K562 (cell line): ENCODE measurements around the gene FGD1. TPM values are rescaled to one million over a fixed set of nuclear protein-coding genes. Genes with fewer than 3 reads are reported as not detected.

Source experiments
- ATAC-seq: fragments of 200-7000 bp; cut with Tn5 transposase; 3 replicates; pipeline ENCODE4 v1.9.1; 2020; ENCODE audit warnings: moderate library complexity
- BruUV-seq: library from RNA; stranded (reverse); fragments of 400-500 nt; replicated peaks from 2 replicates; lab custom pipeline; 2021; lab: Mats Ljungman, UMichigan
- CTCF ChIA-PET: fragments of 300-600 bp; formaldehyde crosslinking; extraction: SDS; loops from one replicate; lab custom pipeline; 2021; ENCODE audit warnings: low intra/inter-chr PET ratio; lab: Yijun Ruan, JAX
- POLR2A ChIA-PET: fragments of 300-600, 350-650 bp; sonication (Branson Sonifier 250); formaldehyde crosslinking; extraction: SDS; loops from one replicate; lab custom pipeline; 2021; ENCODE audit warnings: antibody characterized with exemption, inconsistent platforms; lab: Yijun Ruan, JAX
- DNase-seq, 4 experiments: peaks; one replicate each; pipeline versions ENCODE4 v3.0.0 to v3.0.0-alpha.2; 2011 to 2018; ENCODE audit warnings: low spot score in 3 of 4, mixed read lengths in 3 of 4; ENCODE audit errors: extremely low read depth in 1 of 4
- FAIRE-seq: peaks from 2 replicates; lab custom pipeline; 2011; peaks lifted over from hg19 to GRCh38; lab: Jason Lieb, UNC
- H2AFZ ChIP-seq: 2 replicates; pipeline ENCODE4 v1.6.0; 2011; ENCODE audit warnings: low read depth, low read length, control low read depth, inconsistent platforms
- H3K27ac ChIP-seq: fragments of 200-600 bp; 3 replicates; pipeline ENCODE4 v1.8.0; 2011; ENCODE audit warnings: low read depth, mild to moderate bottlenecking, control low read depth, inconsistent platforms, low read length, moderate library complexity, mixed read lengths; ENCODE audit errors: extremely low read depth
- H3K27me3 ChIP-seq, 2 experiments: fragments of 300-600 bp in 1 of 2; 2 replicates in 1 of 2; 3 replicates in 1 of 2; pipeline versions ENCODE4 v1.6.0 to v1.8.0; 2011; ENCODE audit warnings: inconsistent platforms in 2 of 2, low read length in 2 of 2, mild to moderate bottlenecking in 1 of 2, mixed read lengths in 1 of 2, moderate library complexity in 1 of 2; ENCODE audit not compliant: control insufficient read depth in 2 of 2, insufficient read depth in 2 of 2
- H3K36me3 ChIP-seq: fragments of 300-600 bp; 3 replicates; pipeline ENCODE4 v1.8.0; 2011; ENCODE audit warnings: mild to moderate bottlenecking, low read length, inconsistent platforms; ENCODE audit not compliant: control insufficient read depth, insufficient read depth
- H3K4me1 ChIP-seq, 2 experiments: fragments of 200-600 bp in 1 of 2; replicated peaks in 1 of 2; 2 replicates in 1 of 2; 3 replicates in 1 of 2; pipeline versions ENCODE4 v1.5.1 to v1.8.0; 2011; ENCODE audit warnings: inconsistent platforms in 2 of 2, low read length in 2 of 2, mild to moderate bottlenecking in 1 of 2, mixed read lengths in 1 of 2, moderate library complexity in 1 of 2; ENCODE audit not compliant: control insufficient read depth in 2 of 2, insufficient read depth in 2 of 2
- H3K4me2 ChIP-seq: 2 replicates; pipeline ENCODE4 v1.6.1; 2011; ENCODE audit warnings: low read length, control low read depth, inconsistent platforms, mixed read lengths; ENCODE audit not compliant: insufficient read depth
- H3K4me3 ChIP-seq: fragments of 200-600 bp; sonication (generic), shearing (Covaris generic); 2 replicates; pipeline ENCODE4 v1.5.1; 2016; ENCODE audit warnings: control low read depth, inconsistent platforms
- H3K79me2 ChIP-seq: fragments of 200-600 bp; 3 replicates; pipeline ENCODE4 v1.8.0; 2011; ENCODE audit warnings: low read length, inconsistent platforms; ENCODE audit not compliant: control insufficient read depth, insufficient read depth
- H3K9ac ChIP-seq, 2 experiments: 2 replicates each; pipeline versions ENCODE4 v1.6.0 to v1.6.1; 2011; ENCODE audit warnings: low read depth in 2 of 2, low read length in 2 of 2, control low read depth in 1 of 2, inconsistent platforms in 1 of 2, mild to moderate bottlenecking in 1 of 2, mixed read lengths in 1 of 2; ENCODE audit not compliant: insufficient read depth in 1 of 2
- H3K9me1 ChIP-seq: one replicate; pipeline ENCODE4 v1.6.0; 2011; ENCODE audit warnings: inconsistent platforms, mild to moderate bottlenecking, low read length, moderate library complexity; ENCODE audit not compliant: control insufficient read depth, insufficient read depth
- H3K9me3 ChIP-seq: replicated peaks from 2 replicates; pipeline ENCODE4 v1.5.1; 2011; ENCODE audit warnings: low read depth, low read length, inconsistent platforms; ENCODE audit not compliant: control insufficient read depth, insufficient read depth
- H4K20me1 ChIP-seq: replicated peaks from 2 replicates; pipeline ENCODE4 v1.6.1; 2011; ENCODE audit warnings: low read length, inconsistent platforms, mixed read lengths; ENCODE audit not compliant: control insufficient read depth, insufficient read depth
- ARID1B ChIP-seq: fragments of 450-650 bp; IDR thresholded peaks from 2 replicates; pipeline ENCODE4 v1.6.1; 2016; ENCODE audit warnings: antibody characterized with exemption, mild to moderate bottlenecking, inconsistent platforms
- BCOR ChIP-seq: fragments of 450-650 bp; IDR thresholded peaks from 2 replicates; pipeline ENCODE4 v1.6.1; 2016
- DPF2 ChIP-seq: fragments of 450-650 bp; IDR thresholded peaks from 2 replicates; pipeline ENCODE4 v1.6.1; 2016
- ELF4 ChIP-seq: fragments of 450-650 bp; formaldehyde crosslinking; IDR thresholded peaks from 2 replicates; pipeline ENCODE4 v1.4.0; 2022; ENCODE audit warnings: missing genetic modification characterization
- JUNB ChIP-seq: fragments of 450-650 bp; formaldehyde crosslinking; conservative IDR thresholded peaks from 2 replicates; pipeline ENCODE4 v1.4.0; 2020; ENCODE audit warnings: mild to moderate bottlenecking
- NCOA1 ChIP-seq: fragments of 450-650 bp; IDR thresholded peaks from 2 replicates; pipeline ENCODE4 v1.6.1; 2016; ENCODE audit warnings: low read depth
- NEUROD1 ChIP-seq: fragments of 150-350 bp; IDR thresholded peaks from 2 replicates; pipeline ENCODE4 v1.6.1; 2014; ENCODE audit warnings: borderline replicate concordance, low read length, low read depth; ENCODE audit not compliant: partially characterized antibody
- NFATC3 ChIP-seq: fragments of 450-650 bp; IDR thresholded peaks from 2 replicates; pipeline ENCODE4 v1.6.1; 2017; ENCODE audit warnings: mild to moderate bottlenecking
- PHF20 ChIP-seq: fragments of 450-650 bp; IDR thresholded peaks from 2 replicates; pipeline ENCODE4 v1.6.1; 2018; ENCODE audit not compliant: partially characterized antibody
- RBBP5 ChIP-seq: fragments of 200-600 bp; sonication (generic); IDR thresholded peaks from 2 replicates; pipeline ENCODE4 v1.6.1; 2012; ENCODE audit warnings: borderline replicate concordance, mild to moderate bottlenecking, low read length, control low read depth, inconsistent platforms; ENCODE audit not compliant: insufficient read depth, poor library complexity, severe bottlenecking
- RCOR1 ChIP-seq, 2 experiments: IDR thresholded peaks; 2 replicates each; pipeline ENCODE4 v1.6.1; 2012; ENCODE audit warnings: low read depth in 2 of 2, low read length in 2 of 2, borderline replicate concordance in 1 of 2, improper control_type of control experiment in 1 of 2
- SAP30 ChIP-seq: fragments of 200-600 bp; sonication (generic); IDR thresholded peaks from 2 replicates; pipeline ENCODE4 v1.6.1; 2012; ENCODE audit warnings: borderline replicate concordance, low read depth, mild to moderate bottlenecking, moderate library complexity, low read length, control low read depth, inconsistent platforms; ENCODE audit not compliant: insufficient read depth, poor library complexity, severe bottlenecking
- TAF15 ChIP-seq: fragments of 200-400 bp; formaldehyde crosslinking; IDR thresholded peaks from 2 replicates; pipeline ENCODE4 v1.6.1; 2017; ENCODE audit warnings: mild to moderate bottlenecking, low read depth, low read length, moderate library complexity
- TARDBP ChIP-seq: fragments of 450-650 bp; IDR thresholded peaks from 2 replicates; pipeline ENCODE4 v1.6.1; 2016
- ZNF431 ChIP-seq: sonication (generic); formaldehyde crosslinking; IDR thresholded peaks from 2 replicates; pipeline ENCODE4 v1.8.0; 2022; ENCODE audit warnings: mild to moderate bottlenecking, missing genetic modification reagents
- WGBS: fragments of 100-300 bp; shearing (Covaris generic); methylation state at CpG from one replicate; pipeline ENCODE4 v1.1.6; 2016; ENCODE audit warnings: low coverage, mixed read lengths; ENCODE audit not compliant: insufficient coverage; ENCODE audit errors: missing lambda C conversion rate; 5-methylcytosine and 5-hydroxymethylcytosine counted together
- in situ Hi-C: fragments of 300-500 bp; cut with MboI; formaldehyde crosslinking; loops from 4 replicates; pipeline ENCODE4 v1.15.0; 2018; ENCODE audit warnings: inconsistent platforms, mixed read lengths
- intact Hi-C: fragments of 100-400 bp; cut with micrococcal nuclease; formaldehyde crosslinking; loops from 2 replicates; pipeline ENCODE4 v1.14.2; 2022
- polyA plus RNA-seq, 8 experiments: library from polyadenylated mRNA; depleted of rRNA in 4 of 8; stranded (reverse) in 5 of 8; unstranded in 3 of 8; fragments of >200 nt; fragmentation: Nextera tagmentation in 2 of 8; fragmentation: Illumina TruSeq in 1 of 8; extraction: Ambion mirVana in 2 of 8; extraction: Trizol in 1 of 8; gene quantifications; 2 replicates each; pipeline versions ENCODE4 v1.2.1 to v1.2.3, GENCODE V29; 2011 to 2014; ENCODE audit warnings: inconsistent platforms in 1 of 8, missing spikeins in 1 of 8
- total RNA-seq, 7 experiments: library from RNA; depleted of rRNA in 6 of 7; stranded (reverse); fragments of >200 nt in 6 of 7; fragmentation: Illumina TruSeq in 2 of 7; extraction: Trizol in 2 of 7; gene quantifications; 2 replicates each; pipeline versions ENCODE4 v1.2.1 to v1.2.3, GENCODE V29; 2011 to 2021; ENCODE audit warnings: low replicate concordance in 1 of 7
- TF ChIP-seq, protein P1 (sequence below): fragments of 250-450 bp; sonication (Bioruptor Pico); IDR thresholded peaks from 2 replicates; pipeline ENCODE4 v1.5.1; 2021; ENCODE audit warnings: mild to moderate bottlenecking
- TF ChIP-seq, protein P2 (sequence below), 3 experiments: IDR thresholded peaks in 2 of 3; conservative IDR thresholded peaks in 1 of 3; 2 replicates each; pipeline ENCODE4 v1.5.1; 2011 to 2012; ENCODE audit warnings: low read length in 3 of 3, mild to moderate bottlenecking in 3 of 3, control low read depth in 2 of 3, improper control_type of control experiment in 1 of 3, inconsistent platforms in 1 of 3, low read depth in 1 of 3, mixed read lengths in 1 of 3, moderate library complexity in 1 of 3; ENCODE audit not compliant: insufficient read depth in 2 of 3
- TF ChIP-seq, protein P3 (sequence below): conservative IDR thresholded peaks from 2 replicates; pipeline ENCODE4 v1.6.1; 2011; ENCODE audit warnings: low read depth, mild to moderate bottlenecking, low read length; ENCODE audit not compliant: control insufficient read depth

FGD1 gene
- total and polyA plus RNA-seq, 9 of the 15 experiments (the other 6 are each of a cell fraction or from before 2014, with no cell fraction given), result 0.01 to 0.09 (median 0.04) TPM; not detected in 2

DNA sequence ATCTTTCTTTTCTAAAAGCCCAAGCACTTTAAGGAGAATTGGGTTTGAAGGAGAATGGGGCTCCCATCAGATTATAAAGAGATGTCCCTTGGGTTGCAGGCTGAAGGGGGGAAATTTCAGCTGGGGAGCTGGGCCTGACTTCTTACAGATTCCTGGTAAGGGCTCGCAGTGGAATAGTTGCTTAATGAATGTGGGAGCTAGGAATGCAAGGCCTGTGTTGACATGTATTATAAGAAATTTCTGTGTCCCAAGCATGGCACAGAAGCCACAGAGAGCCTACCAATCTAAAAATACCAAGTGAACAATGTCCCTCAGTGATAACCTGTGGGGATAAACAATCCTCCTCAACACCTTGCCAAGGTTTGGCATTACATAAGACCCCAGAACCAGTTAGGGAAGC is 98.9 kb downstream of the FGD1 start:
- no peak overlapping the region for H3K4me2 ChIP-seq
- CTCF ChIA-PET, result no interaction called here
- no peaks in the 10 kb centered on the region for H3K79me2 ChIP-seq
- no peak for DNase-seq
- H3K4me1 ChIP-seq, result no peaks in the 10 kb centered on the region
- ATAC-seq, result no peak
- WGBS, result 13% methylated on average over 1 of the region's 1 CpG
- no peaks in the 10 kb centered on the region for H3K9me3 ChIP-seq
- intact Hi-C loops, result no loop called here
- TF ChIP-seq NCOA1, result no peak
- no peak for TF ChIP-seq ELF4 (CRISPR knock-in tag)
- TF ChIP-seq DPF2, result no peak
- no peak for TF ChIP-seq RCOR1 (IDR thresholded peaks at IDR 0.05; ENCODE audit: borderline replicate concordance in 1 of 2, low read depth in 2 of 2, low read length in 2 of 2)
- no peak for TF ChIP-seq PHF20
- TF ChIP-seq RBBP5, result no peak
- no peak for TF ChIP-seq SAP30
- TF ChIP-seq, protein P1, sequence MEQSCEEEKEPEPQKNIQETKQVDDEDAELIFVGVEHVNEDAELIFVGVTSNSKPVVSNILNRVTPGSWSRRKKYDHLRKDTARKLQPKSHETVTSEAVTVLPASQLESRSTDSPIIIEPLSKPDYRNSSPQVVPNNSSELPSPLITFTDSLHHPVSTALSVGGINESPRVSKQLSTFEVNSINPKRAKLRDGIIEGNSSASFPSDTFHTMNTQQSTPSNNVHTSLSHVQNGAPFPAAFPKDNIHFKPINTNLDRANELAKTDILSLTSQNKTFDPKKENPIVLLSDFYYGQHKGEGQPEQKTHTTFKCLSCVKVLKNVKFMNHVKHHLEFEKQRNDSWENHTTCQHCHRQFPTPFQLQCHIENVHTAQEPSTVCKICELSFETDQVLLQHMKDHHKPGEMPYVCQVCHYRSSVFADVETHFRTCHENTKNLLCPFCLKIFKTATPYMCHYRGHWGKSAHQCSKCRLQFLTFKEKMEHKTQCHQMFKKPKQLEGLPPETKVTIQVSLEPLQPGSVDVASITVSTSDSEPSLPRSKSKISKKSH (CRISPR knock-in tag), result no peak
- TF ChIP-seq ZNF431 (CRISPR knock-in tag), result no peak
- TF ChIP-seq JUNB, result no peak
- no peak for TF ChIP-seq NFATC3
- TF ChIP-seq NEUROD1, result no peak
- TF ChIP-seq, protein P2, sequence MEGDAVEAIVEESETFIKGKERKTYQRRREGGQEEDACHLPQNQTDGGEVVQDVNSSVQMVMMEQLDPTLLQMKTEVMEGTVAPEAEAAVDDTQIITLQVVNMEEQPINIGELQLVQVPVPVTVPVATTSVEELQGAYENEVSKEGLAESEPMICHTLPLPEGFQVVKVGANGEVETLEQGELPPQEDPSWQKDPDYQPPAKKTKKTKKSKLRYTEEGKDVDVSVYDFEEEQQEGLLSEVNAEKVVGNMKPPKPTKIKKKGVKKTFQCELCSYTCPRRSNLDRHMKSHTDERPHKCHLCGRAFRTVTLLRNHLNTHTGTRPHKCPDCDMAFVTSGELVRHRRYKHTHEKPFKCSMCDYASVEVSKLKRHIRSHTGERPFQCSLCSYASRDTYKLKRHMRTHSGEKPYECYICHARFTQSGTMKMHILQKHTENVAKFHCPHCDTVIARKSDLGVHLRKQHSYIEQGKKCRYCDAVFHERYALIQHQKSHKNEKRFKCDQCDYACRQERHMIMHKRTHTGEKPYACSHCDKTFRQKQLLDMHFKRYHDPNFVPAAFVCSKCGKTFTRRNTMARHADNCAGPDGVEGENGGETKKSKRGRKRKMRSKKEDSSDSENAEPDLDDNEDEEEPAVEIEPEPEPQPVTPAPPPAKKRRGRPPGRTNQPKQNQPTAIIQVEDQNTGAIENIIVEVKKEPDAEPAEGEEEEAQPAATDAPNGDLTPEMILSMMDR (IDR thresholded peaks at IDR 0.05 in 2 of 3, conservative IDR thresholded peaks at IDR 0.05 in 1 of 3; ENCODE audit: insufficient read depth in 2 of 3, low read depth in 1 of 3, low read length in 3 of 3), result no peak
- no peak for TF ChIP-seq TAF15
- TF ChIP-seq TARDBP, result no peak
- TF ChIP-seq, protein P3, sequence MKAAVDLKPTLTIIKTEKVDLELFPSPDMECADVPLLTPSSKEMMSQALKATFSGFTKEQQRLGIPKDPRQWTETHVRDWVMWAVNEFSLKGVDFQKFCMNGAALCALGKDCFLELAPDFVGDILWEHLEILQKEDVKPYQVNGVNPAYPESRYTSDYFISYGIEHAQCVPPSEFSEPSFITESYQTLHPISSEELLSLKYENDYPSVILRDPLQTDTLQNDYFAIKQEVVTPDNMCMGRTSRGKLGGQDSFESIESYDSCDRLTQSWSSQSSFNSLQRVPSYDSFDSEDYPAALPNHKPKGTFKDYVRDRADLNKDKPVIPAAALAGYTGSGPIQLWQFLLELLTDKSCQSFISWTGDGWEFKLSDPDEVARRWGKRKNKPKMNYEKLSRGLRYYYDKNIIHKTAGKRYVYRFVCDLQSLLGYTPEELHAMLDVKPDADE, result no peak
- TF ChIP-seq ARID1B, result no peak
- TF ChIP-seq BCOR, result no peak
- TF ChIP-seq, all 486 proteins: peak for 0
- no peak overlapping the region for H3K9ac ChIP-seq
- no peaks in the 10 kb centered on the region for H3K36me3 ChIP-seq
- H4K20me1 ChIP-seq, result no peaks in the 10 kb centered on the region
- no peaks in the 10 kb centered on the region; a peak in 1 of 5 replicates for H3K27me3 ChIP-seq
- no TSS peak for BruUV-seq
- H3K9me1 ChIP-seq, result no peaks in the 10 kb centered on the region
- FAIRE-seq, result no peak
- no peak overlapping the region for H2AFZ ChIP-seq
- in situ Hi-C loops, result no loop called here
- H3K4me3 ChIP-seq, result no peak overlapping the region
- H3K27ac ChIP-seq, result no peak overlapping the region
- POLR2A ChIA-PET, result no interaction called here
